Ovary (tissue), 3 donors: ENCODE results near the gene NUDCD3.

Experiments used
- EP300 ChIP-seq: sonication (generic); formaldehyde crosslinking; IDR thresholded peaks from one replicate; pipeline ENCODE4 v1.6.1; 2017; ENCODE audit warnings: antibody characterized with exemption
- POLR2A ChIP-seq: fragments of 450-650 bp; IDR thresholded peaks from one replicate; pipeline ENCODE4 v1.6.1; 2017; ENCODE audit warnings: antibody characterized with exemption, mild to moderate bottlenecking, moderate library complexity
- TF ChIP-seq, protein P1 (sequence below), 3 donors: fragments of 450-650 bp in 2 of 3; fragments of 200-600 bp in 1 of 3; IDR thresholded peaks; one replicate each; pipeline versions ENCODE4 v1.5.1 to v1.8.0; 2016 to 2022; ENCODE audit warnings: antibody characterized with exemption in 3 of 3, mild to moderate bottlenecking in 1 of 3
- donor health status: DM: no; HTN: no; CAD: no.

GRCh38 chr7:44496385-44496784 is 5.9 kb upstream of the NUDCD3 start:
- TF ChIP-seq, protein P1, sequence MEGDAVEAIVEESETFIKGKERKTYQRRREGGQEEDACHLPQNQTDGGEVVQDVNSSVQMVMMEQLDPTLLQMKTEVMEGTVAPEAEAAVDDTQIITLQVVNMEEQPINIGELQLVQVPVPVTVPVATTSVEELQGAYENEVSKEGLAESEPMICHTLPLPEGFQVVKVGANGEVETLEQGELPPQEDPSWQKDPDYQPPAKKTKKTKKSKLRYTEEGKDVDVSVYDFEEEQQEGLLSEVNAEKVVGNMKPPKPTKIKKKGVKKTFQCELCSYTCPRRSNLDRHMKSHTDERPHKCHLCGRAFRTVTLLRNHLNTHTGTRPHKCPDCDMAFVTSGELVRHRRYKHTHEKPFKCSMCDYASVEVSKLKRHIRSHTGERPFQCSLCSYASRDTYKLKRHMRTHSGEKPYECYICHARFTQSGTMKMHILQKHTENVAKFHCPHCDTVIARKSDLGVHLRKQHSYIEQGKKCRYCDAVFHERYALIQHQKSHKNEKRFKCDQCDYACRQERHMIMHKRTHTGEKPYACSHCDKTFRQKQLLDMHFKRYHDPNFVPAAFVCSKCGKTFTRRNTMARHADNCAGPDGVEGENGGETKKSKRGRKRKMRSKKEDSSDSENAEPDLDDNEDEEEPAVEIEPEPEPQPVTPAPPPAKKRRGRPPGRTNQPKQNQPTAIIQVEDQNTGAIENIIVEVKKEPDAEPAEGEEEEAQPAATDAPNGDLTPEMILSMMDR (IDR thresholded peaks at IDR 0.05) = no peak
- no peak for TF ChIP-seq POLR2A
- TF ChIP-seq EP300 = no peak
